HepG2 (cell line): Measurements from ENCODE around the gene RP2. TPM values are rescaled to one million over a fixed set of nuclear protein-coding genes. Genes with fewer than 3 reads are reported as not detected.

Experiments
- ATF1 ChIP-seq: IDR thresholded peaks from 2 replicates; pipeline ENCODE4 v1.6.1; 2016; ENCODE audit warnings: mild to moderate bottlenecking, control low read depth
- CENPT ChIP-seq: sonication (generic); formaldehyde crosslinking; IDR thresholded peaks from 2 replicates; pipeline ENCODE4 v1.8.0; 2022; ENCODE audit warnings: low read depth, mild to moderate bottlenecking, moderate library complexity, missing genetic modification reagents
- ELF3 ChIP-seq: IDR thresholded peaks from 2 replicates; pipeline ENCODE4 v1.6.1; 2016; ENCODE audit warnings: missing genetic modification reagents, missing compliant biosample characterization
- FOSL2 ChIP-seq: sonication (generic); formaldehyde crosslinking; IDR thresholded peaks from 2 replicates; pipeline ENCODE4 v1.4.0; 2020; ENCODE audit warnings: missing genetic modification reagents
- FOXC1 ChIP-seq: sonication (generic); formaldehyde crosslinking; IDR thresholded peaks from 2 replicates; pipeline ENCODE4 v1.8.0; 2022; ENCODE audit warnings: mild to moderate bottlenecking, missing genetic modification reagents, borderline replicate concordance
- FOXP1 ChIP-seq, 2 experiments: fragments of 450-650 bp in 1 of 2; IDR thresholded peaks; 2 replicates each; pipeline ENCODE4 v1.6.1; 2017 to 2018; ENCODE audit warnings: antibody characterized with exemption in 1 of 2
- HDAC2 ChIP-seq: sonication (generic); formaldehyde crosslinking; IDR thresholded peaks from 2 replicates; pipeline ENCODE4 v1.4.0; 2020; ENCODE audit warnings: missing genetic modification reagents
- JUNB ChIP-seq: sonication (generic); formaldehyde crosslinking; IDR thresholded peaks from 2 replicates; pipeline ENCODE4 v1.8.0; 2022; ENCODE audit warnings: missing genetic modification reagents, mild to moderate bottlenecking, borderline replicate concordance
- KAT8 ChIP-seq: IDR thresholded peaks from 2 replicates; pipeline ENCODE4 v1.6.1; 2016; ENCODE audit warnings: missing genetic modification reagents, missing compliant biosample characterization
- KDM5B ChIP-seq: sonication (generic); formaldehyde crosslinking; IDR thresholded peaks from 2 replicates; pipeline ENCODE4 v1.4.0; 2020; ENCODE audit warnings: missing genetic modification reagents, mild to moderate bottlenecking, borderline replicate concordance
- MTF2 ChIP-seq: sonication (generic); formaldehyde crosslinking; IDR thresholded peaks from 2 replicates; pipeline ENCODE4 v1.5.0; 2020; ENCODE audit warnings: missing genetic modification reagents, borderline replicate concordance
- NPAS2 ChIP-seq: sonication (generic); formaldehyde crosslinking; IDR thresholded peaks from 2 replicates; pipeline ENCODE4 v1.8.0; 2022; ENCODE audit warnings: mild to moderate bottlenecking, missing genetic modification reagents, borderline replicate concordance
- PAF1 ChIP-seq: IDR thresholded peaks from 2 replicates; pipeline ENCODE4 v1.6.1; 2016; ENCODE audit warnings: missing genetic modification reagents, missing compliant biosample characterization
- SMAD1 ChIP-seq: sonication (generic); formaldehyde crosslinking; IDR thresholded peaks from 2 replicates; pipeline ENCODE4 v1.4.0; 2020; ENCODE audit warnings: missing genetic modification reagents, low read depth, mild to moderate bottlenecking, borderline replicate concordance
- SMAD3 ChIP-seq: sonication (generic); formaldehyde crosslinking; IDR thresholded peaks from 2 replicates; pipeline ENCODE4 v1.4.0; 2020; ENCODE audit warnings: missing genetic modification reagents
- SOX13 ChIP-seq, 3 experiments: fragments of 450-650 bp in 1 of 3; sonication (generic) in 1 of 3; formaldehyde crosslinking in 1 of 3; IDR thresholded peaks in 2 of 3; conservative IDR thresholded peaks in 1 of 3; 2 replicates each; pipeline versions ENCODE4 v1.5.0 to v1.6.1; 2016 to 2020; ENCODE audit warnings: antibody characterized with exemption in 1 of 3, mild to moderate bottlenecking in 1 of 3, missing compliant biosample characterization in 1 of 3, missing genetic modification reagents in 1 of 3, moderate library complexity in 1 of 3
- THYN1 ChIP-seq: sonication (generic); formaldehyde crosslinking; IDR thresholded peaks from 2 replicates; pipeline ENCODE4 v1.8.1; 2023; ENCODE audit warnings: low read depth, mild to moderate bottlenecking, moderate library complexity, missing genetic modification reagents, borderline replicate concordance
- TRIM24 ChIP-seq: sonication (generic); formaldehyde crosslinking; IDR thresholded peaks from 2 replicates; pipeline ENCODE4 v1.8.0; 2022; ENCODE audit warnings: mild to moderate bottlenecking, missing genetic modification reagents
- ZFP1 ChIP-seq: IDR thresholded peaks from 2 replicates; pipeline ENCODE4 v1.6.1; 2016
- ZFP82 ChIP-seq: sonication (generic); formaldehyde crosslinking; IDR thresholded peaks from 2 replicates; pipeline ENCODE4 v1.5.1; 2020; ENCODE audit warnings: mild to moderate bottlenecking, missing genetic modification reagents, borderline replicate concordance
- ZNF10 ChIP-seq: sonication (generic); formaldehyde crosslinking; IDR thresholded peaks from 2 replicates; pipeline ENCODE4 v1.4.0; 2020; ENCODE audit warnings: mild to moderate bottlenecking, low read depth, missing genetic modification reagents, borderline replicate concordance
- ZNF224 ChIP-seq: sonication (generic); formaldehyde crosslinking; IDR thresholded peaks from 2 replicates; pipeline ENCODE4 v1.5.0; 2020; ENCODE audit warnings: mild to moderate bottlenecking, missing genetic modification reagents
- ZNF329 ChIP-seq: sonication (generic); formaldehyde crosslinking; IDR thresholded peaks from 2 replicates; pipeline ENCODE4 v1.9.0; 2021; ENCODE audit warnings: low read depth, mild to moderate bottlenecking, missing genetic modification reagents
- ZNF337 ChIP-seq: sonication (generic); formaldehyde crosslinking; IDR thresholded peaks from 2 replicates; pipeline ENCODE4 v1.5.1; 2020; ENCODE audit warnings: missing genetic modification reagents, low read depth, mild to moderate bottlenecking, borderline replicate concordance
- ZNF816 ChIP-seq: sonication (generic); formaldehyde crosslinking; IDR thresholded peaks from 2 replicates; pipeline ENCODE4 v1.8.0; 2022; ENCODE audit warnings: missing genetic modification reagents, mild to moderate bottlenecking, borderline replicate concordance
- ZNF879 ChIP-seq: sonication (generic); formaldehyde crosslinking; IDR thresholded peaks from 2 replicates; pipeline ENCODE4 v1.8.1; 2023; ENCODE audit warnings: missing genetic modification reagents
- ZSCAN9 ChIP-seq: IDR thresholded peaks from 2 replicates; pipeline ENCODE4 v1.6.1; 2016; ENCODE audit warnings: borderline replicate concordance
- polyA plus RNA-seq, 8 experiments: library from polyadenylated mRNA; depleted of rRNA in 3 of 8; stranded (reverse) in 7 of 8; unstranded in 1 of 8; fragments of >200 nt; fragmentation: Illumina TruSeq in 4 of 8; extraction: Trizol in 4 of 8; gene quantifications; 2 replicates each; pipeline versions ENCODE4 v1.2.1 to v1.2.3, GENCODE V29; 2011 to 2016; ENCODE audit warnings: low read depth in 4 of 8, missing spikeins in 1 of 8, mixed read lengths in 1 of 8; ENCODE audit not compliant: insufficient read depth in 1 of 8
- total RNA-seq, 5 experiments: library from RNA; depleted of rRNA; stranded (reverse); fragments of >200 nt; fragmentation: Illumina TruSeq; extraction: Trizol; gene quantifications; 2 replicates each; pipeline ENCODE4 v1.2.3, GENCODE V29; 2016; ENCODE audit warnings: low read depth in 1 of 5
- TF ChIP-seq, protein P1 (sequence below): sonication (generic); formaldehyde crosslinking; IDR thresholded peaks from 2 replicates; pipeline ENCODE4 v1.5.0; 2020; ENCODE audit warnings: missing genetic modification reagents, mild to moderate bottlenecking, borderline replicate concordance
- TF ChIP-seq, protein P2 (sequence below): sonication (generic); formaldehyde crosslinking; IDR thresholded peaks from 2 replicates; pipeline ENCODE4 v1.5.0; 2020; ENCODE audit warnings: missing genetic modification reagents
- TF ChIP-seq, protein P3 (sequence below): sonication (generic); formaldehyde crosslinking; IDR thresholded peaks from 2 replicates; pipeline ENCODE4 v1.4.0; 2020; ENCODE audit warnings: mild to moderate bottlenecking, missing genetic modification reagents

RP2 gene
- total and polyA plus RNA-seq, 2 of the 13 experiments (the other 11 are each of a cell fraction or from before 2014, with no cell fraction given), result 5.0 to 9.9 TPM

DNA sequence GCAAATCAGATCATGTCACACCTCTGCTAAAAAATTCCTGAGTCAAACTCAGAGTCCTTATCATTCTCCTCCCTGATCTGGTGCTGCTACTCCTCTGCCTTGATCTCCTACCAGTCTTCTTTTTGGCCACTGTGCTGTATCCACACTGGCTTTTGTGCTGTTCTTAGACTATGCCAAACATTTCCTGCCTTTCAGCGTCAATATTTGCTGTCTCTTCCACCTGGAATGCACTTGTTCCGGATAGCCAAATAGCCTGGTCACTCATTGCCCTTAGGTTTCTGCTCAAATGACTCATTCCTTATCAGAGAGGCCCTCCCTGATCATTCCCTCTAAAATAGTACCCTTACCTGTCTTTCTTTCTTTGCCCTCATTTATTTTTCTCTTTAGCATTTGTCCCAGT lies 24.4 kb upstream of the RP2 start (continued):
- TF ChIP-seq ZNF224 (CRISPR knock-in tag) (no peak), ELF3 (CRISPR knock-in tag) (peak; percentile 62; the same call in 1 of the 2 replicates), THYN1 (CRISPR knock-in tag) (no peak), CENPT (CRISPR knock-in tag) (no peak), ZFP82 (CRISPR knock-in tag) (no peak), ZNF329 (CRISPR knock-in tag) (no peak), ZNF10 (CRISPR knock-in tag) (no peak), SMAD3 (no peak), ZNF879 (CRISPR knock-in tag) (no peak), SOX13 (IDR thresholded peaks at IDR 0.05) (no peak), SOX13 (CRISPR knock-in tag; conservative IDR thresholded peaks at IDR 0.05 in 1 of 2, IDR thresholded peaks at IDR 0.05 in 1 of 2) (peak in 1 of 2 experiments; percentile 63; a peak in 1 of 4 replicates), NPAS2 (no peak), FOSL2 (CRISPR knock-in tag) (peak; percentile 93), TRIM24 (CRISPR knock-in tag) (no peak), SMAD1 (CRISPR knock-in tag) (no peak), JUNB (no peak), ZNF337 (CRISPR knock-in tag) (0 out of 2 replicates have a peak, but pooled peaks have one; percentile 28), FOXP1 (IDR thresholded peaks at IDR 0.05) (no peak), FOXP1 (CRISPR knock-in tag; IDR thresholded peaks at IDR 0.05) (no peak; the same call in 1 of the 2 replicates), ATF1 (CRISPR knock-in tag) (no peak), KDM5B (no peak), HDAC2 (0 out of 2 replicates have a peak, but pooled peaks have one; percentile 32), ZFP1 (CRISPR knock-in tag) (0 out of 2 replicates have a peak, but pooled peaks have one; percentile 38), KAT8 (CRISPR knock-in tag) (no peak), MTF2 (CRISPR knock-in tag) (no peak), ZSCAN9 (CRISPR knock-in tag) (no peak), ZNF816 (CRISPR knock-in tag) (no peak), FOXC1 (CRISPR knock-in tag) (no peak), PAF1 (no peak)
- TF ChIP-seq, protein P1, sequence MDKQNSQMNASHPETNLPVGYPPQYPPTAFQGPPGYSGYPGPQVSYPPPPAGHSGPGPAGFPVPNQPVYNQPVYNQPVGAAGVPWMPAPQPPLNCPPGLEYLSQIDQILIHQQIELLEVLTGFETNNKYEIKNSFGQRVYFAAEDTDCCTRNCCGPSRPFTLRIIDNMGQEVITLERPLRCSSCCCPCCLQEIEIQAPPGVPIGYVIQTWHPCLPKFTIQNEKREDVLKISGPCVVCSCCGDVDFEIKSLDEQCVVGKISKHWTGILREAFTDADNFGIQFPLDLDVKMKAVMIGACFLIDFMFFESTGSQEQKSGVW (CRISPR knock-in tag), result no peak
- TF ChIP-seq, protein P2, sequence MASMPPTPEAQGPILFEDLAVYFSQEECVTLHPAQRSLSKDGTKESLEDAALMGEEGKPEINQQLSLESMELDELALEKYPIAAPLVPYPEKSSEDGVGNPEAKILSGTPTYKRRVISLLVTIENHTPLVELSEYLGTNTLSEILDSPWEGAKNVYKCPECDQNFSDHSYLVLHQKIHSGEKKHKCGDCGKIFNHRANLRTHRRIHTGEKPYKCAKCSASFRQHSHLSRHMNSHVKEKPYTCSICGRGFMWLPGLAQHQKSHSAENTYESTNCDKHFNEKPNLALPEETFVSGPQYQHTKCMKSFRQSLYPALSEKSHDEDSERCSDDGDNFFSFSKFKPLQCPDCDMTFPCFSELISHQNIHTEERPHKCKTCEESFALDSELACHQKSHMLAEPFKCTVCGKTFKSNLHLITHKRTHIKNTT, result no peak
- TF ChIP-seq, protein P3, sequence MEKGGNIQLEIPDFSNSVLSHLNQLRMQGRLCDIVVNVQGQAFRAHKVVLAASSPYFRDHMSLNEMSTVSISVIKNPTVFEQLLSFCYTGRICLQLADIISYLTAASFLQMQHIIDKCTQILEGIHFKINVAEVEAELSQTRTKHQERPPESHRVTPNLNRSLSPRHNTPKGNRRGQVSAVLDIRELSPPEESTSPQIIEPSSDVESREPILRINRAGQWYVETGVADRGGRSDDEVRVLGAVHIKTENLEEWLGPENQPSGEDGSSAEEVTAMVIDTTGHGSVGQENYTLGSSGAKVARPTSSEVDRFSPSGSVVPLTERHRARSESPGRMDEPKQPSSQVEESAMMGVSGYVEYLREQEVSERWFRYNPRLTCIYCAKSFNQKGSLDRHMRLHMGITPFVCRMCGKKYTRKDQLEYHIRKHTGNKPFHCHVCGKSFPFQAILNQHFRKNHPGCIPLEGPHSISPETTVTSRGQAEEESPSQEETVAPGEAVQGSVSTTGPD (CRISPR knock-in tag), result no peak
